Germinal center (tissue), 1 donor: ENCODE data around the gene C7orf25.
A peak's percentile ranks its signal among the peaks of the same experiment; 100 is the strongest.

Source experiments
- DNase-seq: peaks from one replicate; pipeline ENCODE4 v3.0.0; 2012; ENCODE audit warnings: mixed read lengths, low spot score

C7orf25 gene

DNA sequence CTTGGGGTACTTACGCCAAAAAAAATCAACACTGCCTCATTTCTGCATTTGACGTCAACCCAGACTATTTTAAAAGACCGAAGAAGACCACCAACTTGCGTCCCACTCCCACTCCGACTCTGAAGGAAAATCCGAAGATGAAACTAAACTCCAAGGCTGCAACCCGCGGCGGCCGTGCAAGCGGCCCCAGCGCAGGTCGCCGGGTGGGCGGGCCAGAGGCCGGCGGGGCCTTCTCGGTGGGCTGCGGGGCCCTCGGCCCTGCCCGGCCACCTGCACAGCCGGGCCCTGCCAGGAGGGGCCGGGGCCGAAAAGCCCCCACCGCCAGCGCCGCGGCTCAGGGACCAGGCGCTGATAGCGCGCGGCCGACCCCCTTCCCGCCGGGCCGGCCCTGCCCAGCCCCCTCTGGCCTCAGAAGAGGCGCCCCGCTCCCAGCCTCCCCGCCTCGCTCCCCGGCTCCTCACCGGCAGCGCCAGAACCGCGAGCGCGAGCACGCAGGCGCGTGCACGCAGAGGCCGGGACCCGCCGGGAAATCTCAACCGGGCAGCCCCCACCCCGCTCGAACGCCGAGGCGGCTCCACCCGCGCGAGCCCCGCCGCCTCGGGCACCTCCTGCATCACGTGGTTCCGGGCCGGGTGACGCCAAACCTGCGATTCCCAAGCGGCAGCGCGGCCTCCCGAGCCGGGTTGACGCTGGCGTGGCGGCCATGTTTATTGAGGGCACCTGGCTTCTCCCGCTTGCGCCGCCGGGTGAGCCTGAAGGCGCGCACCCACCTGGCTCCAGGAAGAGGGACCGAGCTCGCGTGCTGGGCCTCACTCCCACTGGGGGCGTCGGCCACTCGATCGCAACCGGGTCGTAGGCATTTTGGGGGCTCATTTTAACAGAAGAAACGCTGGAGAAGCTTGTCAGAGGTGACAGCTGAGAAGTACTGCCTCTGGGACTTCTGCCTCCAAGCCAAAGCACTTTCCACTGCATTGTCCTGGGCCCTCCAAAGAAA, at the start of gene C7orf25:
C7orf25 (minus strand) TSS at position 617 of the 994 bp plus-strand sequence. CDS start 1,170 bp downstream, outside the sequence.
- peak; percentile 93 for DNase-seq

DNA sequence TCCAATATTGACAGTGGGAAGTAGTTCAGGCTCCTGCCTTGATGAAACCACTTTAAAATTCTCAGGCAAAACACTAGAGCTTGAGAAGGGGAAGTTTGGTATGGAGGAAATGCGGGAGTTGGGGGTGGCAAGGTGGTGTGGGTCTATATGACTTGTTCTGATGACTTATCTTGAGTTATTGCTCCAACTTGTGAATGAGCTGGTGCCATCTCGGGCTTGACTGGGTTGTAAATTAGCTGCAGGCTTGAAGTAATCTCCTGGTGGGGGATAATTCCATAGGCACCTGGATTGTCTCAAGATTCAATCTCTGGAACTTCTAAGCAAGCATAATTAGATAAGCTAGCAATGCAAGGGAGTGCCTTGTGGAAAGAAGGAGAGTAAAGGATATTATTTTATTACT, 49.3 kb upstream of the C7orf25 start:
- DNase-seq = no peak

DNA sequence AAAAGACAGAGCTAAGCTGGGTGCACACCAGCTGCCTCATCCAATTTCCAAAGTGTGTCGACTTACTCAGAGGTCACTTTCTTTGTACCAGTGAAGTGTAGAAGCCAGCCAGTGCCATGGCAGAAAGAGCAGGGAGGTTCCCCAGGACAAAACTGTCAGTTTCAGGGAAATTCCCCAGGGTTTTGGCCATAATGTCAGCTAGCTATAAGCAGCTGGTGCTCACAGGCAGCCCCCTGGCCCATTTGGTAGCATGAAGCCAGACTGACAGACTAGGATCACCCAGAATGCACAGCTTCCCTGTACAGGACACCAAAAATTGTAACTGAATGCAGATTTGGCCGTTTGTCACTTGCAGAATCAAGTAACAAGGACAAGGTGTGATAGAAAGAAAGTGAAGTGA, 48.9 kb upstream of the C7orf25 start:
- no peak for DNase-seq

DNA sequence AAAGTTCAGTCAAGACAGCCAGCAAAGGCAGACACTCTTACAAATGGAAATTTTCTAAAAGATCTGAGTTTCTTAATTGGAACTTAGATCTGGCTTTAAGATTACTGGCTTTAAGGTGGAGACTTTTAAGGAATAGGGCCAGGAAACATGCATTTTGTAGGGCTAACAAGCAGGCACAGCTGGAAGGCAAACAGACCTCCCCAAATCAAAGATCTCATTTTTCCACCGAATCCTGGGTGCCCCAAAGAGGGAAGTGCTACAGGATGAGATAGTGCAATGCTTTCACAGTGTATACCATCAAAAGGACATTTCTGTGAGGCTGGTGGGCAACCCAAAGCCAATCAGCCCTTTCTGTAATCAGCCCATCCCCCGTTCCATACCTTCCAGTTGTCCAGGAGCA, 47.7 kb upstream of the C7orf25 start:
- DNase-seq = no peak

DNA sequence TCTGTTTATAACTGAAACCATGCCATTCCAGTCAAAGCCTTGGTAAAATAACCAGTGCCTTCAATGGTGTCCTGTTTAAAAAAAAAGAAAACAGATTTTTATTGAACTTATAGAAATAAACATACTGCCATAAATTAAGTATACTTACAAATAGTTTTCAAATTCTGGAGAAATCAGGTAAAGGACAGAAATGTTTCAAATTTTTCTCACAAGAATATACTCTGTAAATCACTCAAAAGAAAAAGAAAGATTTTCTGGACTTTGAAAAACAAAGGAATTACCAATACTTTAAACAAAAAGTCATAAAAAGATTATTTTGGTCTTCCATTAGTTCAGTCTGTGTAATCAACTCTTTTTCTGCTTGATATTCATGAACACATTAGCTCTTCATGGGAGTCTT, 44.2 kb upstream of the C7orf25 start:
- no peak for DNase-seq

DNA sequence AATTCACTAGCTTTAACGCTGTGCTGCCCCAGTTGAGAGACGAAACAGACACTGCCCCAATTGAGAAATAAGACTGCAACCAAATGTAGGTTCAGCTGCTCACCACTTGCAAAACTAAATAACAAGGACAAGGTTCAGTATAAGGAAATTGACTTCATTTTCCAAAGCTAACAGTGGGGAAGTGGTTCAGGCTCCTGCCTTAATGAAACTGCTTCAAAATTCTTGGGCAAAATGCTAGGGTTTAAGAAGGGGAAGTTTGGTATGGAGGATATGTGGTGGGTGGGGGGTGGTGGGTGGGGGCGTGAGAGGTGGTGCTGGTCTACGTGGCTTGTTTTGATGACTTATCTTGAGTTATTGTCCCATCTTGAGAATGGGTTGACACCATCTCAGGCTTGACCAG, 42.1 kb upstream of the C7orf25 start:
- no peak for DNase-seq

DNA sequence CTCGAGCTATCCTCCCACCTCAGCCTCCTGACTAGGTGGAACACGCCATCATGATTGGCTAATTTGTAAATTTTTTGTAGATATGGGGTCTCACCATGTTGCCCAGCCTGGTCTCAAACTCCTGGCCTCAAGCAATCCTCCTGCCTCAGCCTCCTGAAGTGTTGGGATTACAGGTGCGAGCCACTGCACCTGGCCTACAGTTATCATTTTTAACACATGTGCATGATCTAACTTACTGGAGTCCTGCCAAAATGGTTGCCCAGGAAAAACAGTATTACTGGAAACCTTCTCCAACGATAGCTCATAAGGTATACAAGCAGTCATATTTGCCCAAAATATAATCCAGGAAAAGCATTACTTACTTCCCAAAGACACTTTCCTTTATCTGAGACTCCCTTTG, 40.5 kb upstream of the C7orf25 start:
- no peak for DNase-seq

DNA sequence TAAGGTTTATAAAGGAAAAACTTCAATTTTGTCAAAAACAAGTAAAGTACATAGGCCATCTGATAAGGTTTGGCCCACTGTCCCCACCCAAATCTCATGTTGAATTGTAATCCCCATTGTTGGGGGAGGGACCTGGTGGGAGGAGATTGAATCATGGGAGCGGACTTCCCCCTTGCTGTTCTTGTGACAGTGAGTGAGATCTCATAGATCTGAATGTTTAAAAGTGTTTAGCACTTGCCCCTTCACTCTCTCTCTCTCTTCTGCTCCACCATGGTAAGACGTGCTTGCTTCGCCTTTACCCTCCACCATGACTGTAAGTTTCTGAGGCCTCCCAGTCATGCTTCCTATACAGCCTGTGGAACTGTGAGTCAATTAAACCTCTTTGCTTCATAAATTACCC, 38.5 kb upstream of the C7orf25 start:
- no peak for DNase-seq

DNA sequence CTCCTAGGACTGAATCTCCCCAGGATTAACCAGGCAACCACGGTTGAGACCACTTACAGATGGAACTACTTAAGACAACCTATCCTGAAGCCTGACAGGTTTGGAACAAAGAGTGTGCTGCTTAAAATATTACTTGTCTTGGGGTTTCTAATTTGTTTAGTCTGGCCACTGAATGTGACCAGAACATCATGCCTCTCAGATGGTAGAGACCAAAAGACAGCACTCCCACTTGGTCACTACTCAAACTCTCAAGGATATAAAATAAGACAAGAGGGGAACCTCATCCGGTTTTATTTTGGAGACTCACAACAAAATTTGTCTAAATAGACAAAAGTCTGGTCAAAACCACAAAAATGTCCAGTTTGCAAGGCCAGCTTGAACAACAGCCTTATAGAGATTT, 35.7 kb upstream of the C7orf25 start:
- no peak for DNase-seq

DNA sequence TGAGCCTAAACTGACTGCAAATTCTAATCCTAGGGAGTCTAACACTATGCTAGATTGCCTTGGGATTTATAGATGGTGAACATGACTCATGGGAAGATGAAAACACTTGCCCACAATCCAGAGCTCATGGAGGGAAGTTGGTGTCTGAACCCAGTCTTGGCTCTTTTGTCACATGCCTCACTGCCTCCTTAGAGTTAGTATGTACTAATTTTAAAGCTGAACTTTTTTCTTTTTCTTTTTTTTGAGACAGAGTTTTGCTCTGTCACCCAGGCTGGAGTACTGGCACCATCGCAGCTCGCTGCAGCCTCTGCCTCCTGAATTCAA, 34.7 kb upstream of the C7orf25 start:
- DNase-seq = no peak

DNA sequence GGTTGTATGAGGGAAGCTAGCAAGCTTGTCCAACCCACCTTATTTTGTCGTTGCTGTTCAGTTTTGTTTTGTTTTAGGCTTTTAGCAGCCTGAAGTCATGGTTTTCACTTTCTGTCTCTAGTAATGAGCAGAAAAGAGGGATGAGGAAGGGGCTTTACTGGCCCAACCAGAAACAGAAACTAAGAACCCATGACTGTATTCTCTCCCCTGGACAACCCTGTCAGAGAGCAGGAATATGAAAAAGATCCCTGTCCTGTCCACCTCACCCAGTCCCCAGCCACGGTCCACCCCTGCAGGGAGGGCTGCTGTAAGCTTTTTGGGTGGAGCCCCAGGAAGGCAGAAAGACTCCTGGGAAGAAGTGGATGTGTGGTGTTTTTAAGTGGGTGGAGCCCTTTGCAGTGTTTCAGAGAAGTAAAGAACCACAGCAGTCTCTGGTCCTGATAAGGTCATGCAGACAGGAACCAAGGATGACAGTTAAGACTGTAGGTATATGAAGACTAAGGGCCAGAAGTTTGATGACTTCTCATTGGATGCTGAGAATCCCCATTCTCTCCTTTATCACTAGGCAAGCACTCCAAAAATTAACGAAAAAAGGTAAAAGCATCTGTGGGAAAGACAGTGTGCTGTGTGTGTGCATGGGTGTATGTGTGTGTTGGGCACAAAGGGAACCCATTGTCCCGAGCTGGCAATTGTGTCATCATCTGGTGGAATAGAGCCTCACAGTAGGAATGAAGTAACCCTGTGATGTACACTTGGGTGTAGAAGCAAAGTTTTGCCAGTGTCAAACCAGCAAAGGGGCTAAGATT, 34.2 kb upstream of the C7orf25 start:
- DNase-seq = no peak

DNA sequence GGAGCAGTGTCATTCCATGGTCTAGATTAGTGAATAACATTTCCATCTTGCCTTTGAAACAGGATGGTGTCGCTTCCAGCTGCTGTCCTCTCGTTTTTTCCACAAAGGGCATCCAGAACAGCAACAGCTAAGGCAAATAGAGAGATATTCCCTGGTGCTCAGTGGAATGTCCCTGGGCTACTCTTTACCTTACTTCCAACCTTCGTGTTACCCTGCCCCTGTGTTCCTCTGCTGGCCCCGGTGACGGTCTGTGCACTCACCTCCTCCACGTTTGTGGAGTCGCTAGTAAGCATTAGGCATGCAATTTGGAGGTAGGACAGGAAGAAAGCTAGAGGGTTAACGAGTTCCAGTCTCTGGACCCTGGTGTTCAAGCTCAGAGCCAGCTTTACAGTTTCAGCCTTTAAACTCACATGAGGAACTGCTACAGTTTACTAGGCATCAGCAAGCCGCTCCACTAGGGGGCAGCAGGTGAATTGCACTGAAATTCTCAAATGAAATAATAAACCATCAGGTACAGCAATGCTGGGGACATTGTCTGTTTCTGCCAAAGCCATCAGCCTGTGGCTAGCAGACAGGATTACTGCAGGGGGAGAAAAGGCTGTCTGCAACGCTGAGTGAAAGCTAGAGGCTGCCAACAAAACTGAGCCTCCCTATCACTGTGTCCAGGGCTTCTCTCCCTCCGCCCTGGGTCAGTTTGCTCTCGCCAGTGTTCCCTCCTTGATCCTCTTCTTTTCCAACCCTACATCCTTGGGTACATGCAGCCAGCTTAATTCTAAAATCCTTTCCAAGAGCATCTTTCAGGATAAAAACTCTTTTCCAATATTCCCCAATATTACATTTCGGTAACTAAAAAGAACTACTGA, 29.3 kb upstream of the C7orf25 start:
- peak; percentile 74 for DNase-seq

DNA sequence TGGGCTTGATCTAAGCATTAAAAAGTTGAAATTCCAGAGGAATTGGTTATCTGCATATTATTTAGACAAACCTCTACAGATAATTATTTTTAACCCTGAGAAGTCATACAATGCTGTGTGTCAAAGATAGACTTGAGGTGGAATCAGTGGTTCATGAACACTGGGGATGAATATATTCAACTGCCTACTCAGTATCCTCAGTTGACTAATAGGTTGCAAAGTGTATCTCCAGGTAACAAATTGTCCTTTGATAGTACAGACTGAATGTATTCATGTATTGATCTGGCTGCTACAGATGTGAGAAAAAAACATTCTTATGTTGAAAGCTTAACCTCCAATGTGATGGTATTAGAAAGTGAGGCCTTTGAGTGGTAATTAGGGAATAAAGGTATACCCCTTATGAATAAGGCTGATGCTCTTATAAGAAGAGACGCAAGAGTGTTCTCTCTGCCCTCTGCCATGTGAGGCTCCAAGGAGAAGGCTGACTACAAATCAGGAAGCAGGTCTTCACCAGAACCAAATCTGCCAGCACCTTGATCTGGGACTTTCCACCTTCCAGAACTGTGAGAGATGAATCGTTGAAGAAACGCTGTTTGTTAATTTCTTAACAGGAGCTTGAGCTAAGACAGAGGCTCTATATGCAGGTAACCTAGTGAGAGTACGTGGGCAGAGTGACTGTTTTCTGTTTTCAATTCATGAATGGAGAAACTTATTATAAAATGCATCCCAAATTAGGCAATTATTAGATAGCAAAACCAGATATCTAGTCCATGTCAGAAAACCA, 27.8 kb upstream of the C7orf25 start:
- no peak for DNase-seq

DNA sequence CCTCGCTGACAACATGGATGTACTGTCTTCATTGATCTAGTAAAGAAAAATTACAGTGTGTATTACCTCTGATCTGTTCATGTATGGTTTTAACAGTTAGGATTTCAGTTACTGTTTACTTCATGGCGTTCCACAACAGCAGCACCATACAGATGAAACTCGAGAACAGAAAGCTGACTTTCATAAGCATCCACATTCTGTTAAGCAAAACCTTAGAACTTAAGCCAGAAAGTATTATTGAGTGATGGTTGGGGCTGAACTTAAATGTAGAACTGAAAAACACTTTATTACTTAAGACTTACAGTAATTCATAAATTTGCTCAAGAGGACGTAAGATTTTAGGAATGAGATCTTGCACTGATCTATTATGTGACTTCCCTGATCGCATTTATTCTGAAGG, 24.0 kb upstream of the C7orf25 start:
- DNase-seq = no peak

DNA sequence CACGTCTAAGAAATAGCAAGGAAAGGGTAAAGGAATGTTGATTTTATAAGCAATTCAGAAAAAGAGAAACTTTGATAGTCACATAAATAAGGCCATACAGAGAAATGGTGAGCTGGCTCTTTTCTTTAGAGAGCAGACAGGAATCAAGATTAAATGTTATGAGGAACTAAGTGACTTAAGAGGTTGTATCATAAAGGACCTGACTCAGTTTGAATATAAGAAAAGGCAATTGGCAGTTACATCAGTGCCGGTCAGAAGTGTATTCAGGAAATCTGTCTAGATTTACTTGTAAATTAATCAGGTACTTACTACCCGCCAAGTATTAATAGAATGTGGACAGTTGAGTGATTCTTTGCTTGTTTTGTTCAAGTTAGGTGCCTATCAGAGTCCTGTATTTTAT, 22.4 kb upstream of the C7orf25 start:
- DNase-seq = no peak

DNA sequence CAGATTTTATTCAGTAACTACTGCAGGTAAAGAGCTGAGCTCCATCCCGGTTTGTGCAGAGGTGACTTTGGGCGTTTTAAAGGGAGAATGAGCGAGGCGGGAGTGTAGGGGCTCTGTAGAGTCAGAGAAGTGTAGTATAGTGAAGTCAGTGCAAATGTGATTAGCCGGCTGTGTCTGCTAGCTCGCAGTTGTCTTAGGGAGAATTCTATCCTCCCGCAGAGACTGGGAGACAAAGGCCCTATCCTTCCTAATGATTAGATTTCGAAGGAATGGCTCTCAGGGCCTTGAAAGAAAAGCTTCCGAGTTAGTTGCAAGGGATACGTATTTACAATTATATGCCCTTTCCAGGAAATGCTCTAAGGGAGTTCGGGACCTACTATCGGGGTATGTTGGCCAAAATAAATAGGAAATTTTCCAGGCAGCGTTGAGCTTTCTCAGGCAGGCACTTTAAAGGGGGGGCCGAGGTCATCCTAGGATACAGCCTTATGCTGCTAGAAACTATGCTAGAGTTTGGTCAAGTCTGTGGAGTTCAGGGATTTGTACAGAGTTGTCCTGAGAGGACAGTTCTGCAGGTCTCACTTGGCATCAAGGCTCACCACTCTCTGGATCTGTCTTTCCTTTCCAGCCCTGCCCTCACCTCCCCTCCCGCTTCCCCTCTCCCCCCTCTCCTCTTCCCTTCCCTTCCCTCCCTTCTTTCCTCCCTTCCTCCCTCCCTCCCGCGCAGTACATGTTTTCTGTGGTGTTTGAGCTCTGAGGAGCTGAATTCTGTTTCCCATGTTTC, 21.1 kb upstream of the C7orf25 start:
- no peak for DNase-seq

DNA sequence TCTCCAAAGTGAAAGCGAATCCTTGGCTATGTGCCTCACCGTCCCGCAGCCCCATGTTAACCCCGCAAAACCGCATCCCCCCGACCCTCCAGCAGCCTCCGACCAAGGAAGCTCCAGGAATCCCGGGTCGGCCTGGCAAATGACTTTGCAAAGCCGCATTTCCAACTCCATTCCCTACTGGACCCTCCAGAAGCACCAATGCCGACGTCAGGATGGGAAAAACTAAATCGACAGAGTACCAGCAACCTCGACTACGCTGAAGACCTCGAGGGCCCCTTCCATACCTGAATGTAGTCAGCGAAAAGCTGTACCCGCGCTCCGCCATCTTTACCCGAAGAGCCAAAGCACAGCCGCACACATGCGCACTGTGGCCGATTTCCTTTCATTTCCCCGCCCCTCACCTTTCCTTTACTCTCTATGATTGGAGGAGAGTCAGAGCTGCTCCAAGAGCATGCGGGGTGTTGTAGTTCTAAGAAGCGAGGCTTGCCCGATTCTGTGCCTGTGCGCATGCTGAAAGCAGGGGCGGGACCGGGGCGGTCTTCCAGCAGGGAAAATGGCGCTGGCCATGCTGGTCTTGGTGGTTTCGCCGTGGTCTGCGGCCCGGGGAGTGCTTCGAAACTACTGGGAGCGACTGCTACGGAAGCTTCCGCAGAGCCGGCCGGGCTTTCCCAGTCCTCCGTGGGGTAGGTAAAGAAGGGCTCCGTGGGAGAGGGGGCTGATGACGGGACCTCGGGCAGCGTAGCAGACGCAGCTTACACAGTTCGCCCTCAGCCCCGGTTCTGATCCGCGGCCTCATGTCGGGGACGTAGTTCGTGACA, 20.2 kb upstream of the C7orf25 start, which contains the start of the genes MRPL32 and PSMA2:
MRPL32 (plus strand) TSS at position 543 of the 818 bp plus-strand sequence; CDS start at position 554, 11 bp downstream.
PSMA2 (minus strand) TSS at position 341 of the 818 bp plus-strand sequence; CDS start at position 325, 16 bp downstream.
- DNase-seq = peak; percentile 98

DNA sequence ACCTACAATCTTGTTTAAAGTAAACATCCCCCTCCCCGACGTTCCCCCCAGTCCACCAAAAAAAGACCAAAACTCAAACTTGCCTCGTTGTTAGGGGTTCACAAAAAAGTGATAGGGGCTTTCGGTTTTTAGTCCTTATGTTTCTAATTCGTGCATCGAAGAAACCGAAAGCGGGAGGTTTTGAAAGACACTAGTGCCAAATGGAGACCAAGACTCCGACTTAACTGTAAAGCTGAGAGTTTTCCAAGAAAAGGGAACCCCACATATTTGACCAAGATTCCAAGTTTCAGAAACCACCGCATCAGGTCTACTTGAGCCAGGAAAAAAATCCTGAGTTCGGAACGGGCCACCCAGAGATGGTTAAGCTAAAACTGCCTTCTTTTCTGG, 19.6 kb upstream of the C7orf25 start:
- DNase-seq = no peak

DNA sequence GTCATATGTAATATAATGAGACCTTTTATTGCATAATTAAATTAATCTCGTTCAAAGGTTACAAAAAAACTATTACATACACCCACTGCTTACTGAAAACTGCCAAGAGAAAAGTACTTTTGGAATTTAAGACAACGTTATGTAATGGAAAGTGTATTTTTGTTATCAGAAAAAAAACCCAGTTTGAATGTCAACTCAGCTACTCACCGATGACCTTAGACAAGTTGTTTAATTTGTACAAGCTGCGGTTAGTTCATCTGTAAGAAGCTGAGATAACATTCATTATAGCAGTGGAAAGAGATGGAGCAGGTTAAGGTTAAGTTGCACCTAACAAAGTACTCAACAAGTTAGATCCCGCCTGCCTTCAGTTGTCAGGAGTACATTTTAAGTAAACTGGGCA, 19.0 kb upstream of the C7orf25 start:
- no peak for DNase-seq
